ENCODE data around the gene SUMF1.
A peak's percentile ranks its signal among the peaks of the same experiment; 100 is the strongest.

SUMF1 gene

DNA sequence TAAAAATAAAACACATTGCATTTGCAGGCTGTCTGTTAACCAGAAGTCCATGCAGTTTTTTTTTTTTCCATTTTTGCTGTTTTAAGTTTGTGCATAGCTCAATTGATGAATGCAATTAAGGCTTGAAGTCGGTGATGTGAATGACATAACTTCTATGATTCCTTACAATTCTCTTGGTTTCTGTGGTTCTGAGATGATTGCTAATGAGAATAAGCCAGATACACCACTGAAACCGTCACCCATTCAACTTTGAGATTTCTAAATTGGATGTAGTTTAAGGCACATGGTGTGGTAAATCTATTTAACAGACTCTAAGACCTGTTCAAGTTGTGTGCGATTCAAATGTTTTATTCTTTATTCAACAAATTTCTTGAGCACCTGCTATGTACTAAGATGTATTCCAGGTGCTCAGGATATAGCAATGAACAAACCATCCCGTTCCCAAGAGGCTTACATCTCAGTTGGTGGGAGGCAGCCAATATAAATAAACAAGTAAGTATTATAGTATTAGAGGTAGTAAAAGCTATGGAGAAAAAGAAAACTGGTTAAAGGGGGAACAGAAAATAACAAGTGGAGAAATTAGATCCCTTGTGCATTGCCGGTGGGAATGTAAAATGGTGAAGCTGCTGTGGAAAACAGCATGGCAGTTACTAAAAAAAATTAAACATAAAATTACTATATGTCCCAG is 30.1 kb upstream of the SUMF1 start:
- DNase-seq: no peak

DNA sequence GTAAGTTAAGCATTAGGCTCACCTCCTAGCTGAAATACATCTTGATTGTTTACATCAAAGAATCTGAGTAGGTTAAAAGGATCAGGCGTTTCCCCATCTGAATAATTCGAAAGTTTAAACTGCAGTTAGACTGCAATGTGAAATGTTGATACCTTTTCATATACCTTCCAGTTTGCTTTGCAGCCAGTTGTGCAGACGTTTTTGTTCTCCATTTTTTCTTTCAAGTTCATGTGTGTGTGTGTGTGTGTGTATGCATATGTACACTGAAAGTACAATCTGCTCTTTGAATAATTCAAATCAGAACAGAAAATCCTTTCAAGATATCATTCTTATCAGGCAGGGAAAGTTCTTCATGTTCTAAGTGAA is 29.0 kb upstream of the SUMF1 start:
- no peak for DNase-seq

GRCh38 chr3:4495294-4496086 is 28.4 kb upstream of the SUMF1 start:
- DNase-seq: no peak

GRCh38 chr3:4494895-4495264 is 27.8 kb upstream of the SUMF1 start:
- DNase-seq: no peak

DNA sequence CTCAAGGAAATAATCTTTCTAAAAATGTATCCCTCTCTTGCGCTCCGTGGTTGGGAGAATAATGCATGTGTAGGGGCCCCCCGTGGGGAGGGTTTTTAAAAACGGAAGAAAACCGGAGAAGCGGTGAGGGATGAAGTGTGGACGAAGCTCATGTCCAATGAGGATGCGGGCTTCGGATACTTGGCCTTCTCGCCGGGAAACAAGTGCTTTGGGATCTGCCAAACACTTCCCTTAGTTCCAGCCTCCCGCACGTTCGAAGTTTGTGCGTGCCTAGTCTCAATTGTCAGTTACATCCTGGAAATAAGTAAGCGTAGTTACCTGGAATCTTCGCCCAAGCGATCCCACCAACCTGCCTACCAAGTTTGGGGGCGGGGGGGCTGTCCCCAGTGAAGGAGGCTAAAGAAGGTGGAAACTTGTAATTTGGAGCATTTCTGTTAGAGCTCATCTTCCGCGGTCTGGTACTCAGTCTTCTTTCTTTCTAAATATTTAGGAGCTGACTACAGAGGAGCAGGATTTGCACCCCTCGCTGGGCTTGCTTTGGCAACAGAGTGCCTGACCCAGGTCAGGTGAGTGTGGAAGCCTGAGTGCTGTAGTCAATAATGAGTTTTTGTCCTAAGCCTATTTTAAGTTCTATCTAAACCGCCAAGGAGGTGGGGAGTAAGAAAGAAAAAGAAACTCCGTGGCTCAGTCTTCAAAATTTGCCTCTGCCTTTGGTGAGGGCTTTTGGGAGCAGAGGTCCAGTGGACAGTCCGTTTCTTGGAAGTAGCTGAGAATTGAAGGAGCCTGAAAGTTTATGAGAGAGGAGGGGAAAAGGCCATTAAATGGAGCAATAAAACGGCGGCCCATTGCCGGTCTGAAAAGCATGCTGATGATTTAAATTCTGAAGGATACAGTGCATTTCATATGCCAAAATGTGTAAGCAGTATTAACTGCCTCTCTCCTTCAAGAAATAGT is 27.1 kb upstream of the SUMF1 start:
- DNase-seq: no peak

- peak; percentile 96 for DNase-seq
Observed at GRCh38 chr3:4493014-4493940, 26.2 kb upstream of the SUMF1 start, which contains the start of gene ITPR1. TSS of gene ITPR1 (plus strand) at chr3:4493348. CDS start at chr3:4516492, 23,144 bp downstream.

DNA sequence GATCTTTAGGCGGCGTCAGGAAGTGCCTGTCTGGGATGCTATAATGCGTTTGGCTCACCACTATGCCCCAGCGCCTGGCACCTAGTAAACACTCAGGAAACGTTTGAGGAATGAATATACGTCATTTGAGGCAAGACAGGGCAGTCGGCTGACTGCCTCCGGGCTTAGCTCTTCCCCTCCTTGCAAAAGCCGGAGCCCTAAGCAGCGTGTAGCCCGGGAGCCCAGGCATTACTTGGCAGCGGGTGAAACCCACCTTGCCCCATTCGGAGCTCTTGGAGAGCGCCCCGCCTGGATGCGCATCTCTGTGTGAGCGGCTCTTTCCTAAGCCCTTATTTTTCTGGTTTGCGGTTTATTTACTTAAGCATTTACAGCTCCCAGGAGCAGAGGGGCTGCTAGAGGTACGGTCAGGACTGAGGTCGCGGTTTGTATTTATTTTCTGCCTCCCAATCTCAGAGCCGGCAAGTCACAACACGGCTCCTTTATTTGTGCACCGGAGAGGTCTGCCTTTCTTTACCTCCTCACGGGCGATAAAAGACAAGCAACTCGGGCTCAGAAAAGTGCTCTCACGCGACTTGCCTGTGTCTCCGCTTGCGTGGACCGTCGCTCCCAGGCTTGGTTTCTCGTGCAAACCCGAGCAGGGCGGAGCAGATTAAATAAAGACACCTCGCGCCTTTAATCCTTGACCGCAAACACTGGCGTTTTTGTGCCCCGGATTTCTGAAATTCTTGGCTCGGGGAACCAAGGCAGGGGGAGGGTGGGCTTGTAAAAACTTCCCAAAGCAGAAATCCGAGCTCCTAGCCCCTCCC is 25.3 kb upstream of the SUMF1 start:
- DNase-seq: no peak

DNA sequence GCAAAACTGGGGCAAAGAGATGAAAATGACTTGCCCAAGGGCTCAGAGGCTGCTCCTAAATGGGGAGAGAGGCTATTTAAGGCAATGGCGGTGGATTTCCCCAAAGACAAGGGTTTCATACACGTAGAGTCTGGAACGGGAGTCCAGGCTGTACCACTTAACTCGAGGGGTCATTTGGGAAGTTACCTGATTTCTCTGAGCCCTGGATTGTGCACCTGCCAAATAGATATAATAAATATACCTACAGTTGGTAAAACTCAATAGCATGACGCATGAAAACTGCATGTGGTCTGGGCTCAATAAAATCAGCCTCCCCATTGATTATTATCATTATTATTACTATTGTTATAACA is 24.8 kb upstream of the SUMF1 start:
- DNase-seq: no peak

- DNase-seq: no peak
Observed at GRCh38 chr3:4478261-4478660, 11.2 kb upstream of the SUMF1 start.

DNA sequence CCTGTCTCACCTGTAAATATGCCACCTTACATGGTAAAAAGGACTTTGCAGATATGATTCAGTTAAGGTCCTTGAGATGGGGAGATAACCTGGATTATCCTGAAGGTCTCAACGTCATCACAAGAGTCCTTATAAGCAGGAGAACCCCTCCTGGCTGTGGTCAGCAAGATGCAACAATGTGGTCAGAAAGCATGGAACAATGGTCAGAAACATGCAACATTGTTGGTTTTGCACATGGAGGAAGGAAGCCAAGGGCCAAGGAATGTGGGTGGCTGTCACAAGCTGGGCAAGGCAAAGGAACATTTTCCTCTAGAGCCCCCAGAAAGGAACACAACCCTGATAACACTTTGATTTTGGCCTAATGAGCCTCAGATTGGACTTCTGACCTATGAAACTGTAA is 9.4 kb upstream of the SUMF1 start:
- DNase-seq: no peak

- no peak for DNase-seq
Observed at GRCh38 chr3:4475804-4476203, 8.7 kb upstream of the SUMF1 start.

DNA sequence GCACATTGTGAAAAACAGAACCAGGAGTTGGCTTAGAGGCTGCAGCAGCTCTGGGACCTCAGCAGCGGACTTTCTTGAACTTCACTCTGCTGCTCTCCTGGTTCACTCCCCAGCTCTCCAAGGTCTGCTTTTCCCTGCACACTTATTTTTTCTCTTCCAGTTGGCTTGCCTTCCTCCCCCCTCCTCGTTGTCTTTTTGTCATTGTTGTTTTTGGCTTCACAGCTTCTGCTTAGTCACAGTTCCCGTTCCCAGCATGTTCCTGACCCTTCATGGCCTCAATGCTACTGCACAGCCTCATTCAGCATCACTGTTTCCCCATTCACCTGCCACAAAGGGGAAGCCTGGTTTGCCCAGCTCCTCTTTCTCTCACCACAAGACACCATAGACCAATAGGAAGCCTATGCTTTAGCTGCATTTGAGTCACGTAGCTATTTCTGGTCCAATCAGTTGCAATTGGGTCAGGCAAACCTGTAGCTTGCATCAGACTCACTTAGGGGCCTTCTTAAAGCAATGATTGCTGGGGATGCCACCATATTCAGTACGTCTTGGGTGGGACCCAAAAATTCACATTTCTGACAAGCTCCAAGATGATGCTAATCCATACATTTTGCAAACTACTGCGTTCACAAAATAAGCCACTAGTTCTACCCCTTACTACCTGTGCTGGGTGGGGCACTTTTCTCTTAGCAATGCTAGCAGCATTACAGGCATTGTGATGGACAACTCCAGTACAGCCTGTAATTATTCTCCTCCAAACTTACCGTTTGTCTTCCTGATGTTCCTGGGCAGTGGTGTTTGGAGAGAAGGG is 7.8 kb upstream of the SUMF1 start:
- peak; percentile 43 for DNase-seq

DNA sequence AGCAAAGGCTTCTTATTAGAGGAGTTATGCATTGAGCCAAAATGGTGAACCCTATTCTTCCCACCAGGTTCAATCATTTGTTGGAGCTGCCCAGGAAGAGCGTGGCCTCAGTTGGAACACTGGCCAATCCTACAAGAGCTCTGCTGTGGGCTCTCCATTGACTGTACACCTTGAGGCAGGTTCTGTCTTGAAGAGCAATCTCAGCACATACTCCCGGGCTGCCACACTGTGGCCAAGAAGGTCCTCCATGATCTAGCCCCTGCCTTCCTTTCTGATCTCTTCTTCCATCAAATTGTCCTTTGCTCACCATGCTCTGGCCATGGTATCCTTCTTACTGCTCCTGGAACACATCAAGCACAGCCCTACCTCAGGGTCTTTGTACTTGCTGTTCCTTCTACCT is 5.7 kb upstream of the SUMF1 start:
- DNase-seq: no peak

DNA sequence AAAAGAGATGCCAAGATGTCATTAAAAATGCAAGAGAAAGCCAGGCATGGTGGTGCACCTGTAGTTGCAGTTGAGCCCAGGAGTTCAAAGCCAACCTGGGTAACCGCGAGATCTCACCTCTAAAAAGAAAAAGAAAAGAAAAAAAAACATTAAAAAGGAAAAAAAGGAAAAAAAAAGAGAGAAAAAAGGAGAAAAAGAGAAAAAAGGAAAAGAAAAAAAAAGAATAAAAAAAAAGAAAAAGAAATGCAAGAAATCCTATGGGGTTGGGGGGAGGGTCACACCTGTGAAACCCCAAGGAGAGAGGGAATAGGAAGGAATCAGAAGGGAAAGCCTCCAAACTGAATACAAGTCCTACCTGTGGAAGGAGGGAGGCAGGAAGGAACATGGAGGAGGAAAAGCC is 5.2 kb upstream of the SUMF1 start:
- no peak for DNase-seq

- no peak for DNase-seq
Observed at GRCh38 chr3:4471907-4472306, 4.8 kb upstream of the SUMF1 start.

DNA sequence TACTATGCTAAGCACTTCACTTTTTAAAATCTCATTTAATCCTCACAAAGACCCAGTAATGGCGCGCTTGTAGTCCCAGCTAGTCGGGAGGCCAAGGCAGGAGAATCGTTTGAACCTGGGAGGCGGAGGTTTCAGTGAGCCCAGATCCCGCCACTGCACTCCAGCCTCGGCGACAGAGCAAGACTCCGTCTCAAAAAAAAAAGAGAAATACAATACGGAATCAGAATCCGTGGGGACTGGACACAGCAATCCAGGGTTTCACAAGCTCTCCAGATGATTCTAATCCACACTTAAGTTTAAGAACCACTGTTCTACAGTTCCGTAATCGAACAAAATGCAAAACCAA is 426 bp upstream of the SUMF1 start:
- no peak for DNase-seq

DNA sequence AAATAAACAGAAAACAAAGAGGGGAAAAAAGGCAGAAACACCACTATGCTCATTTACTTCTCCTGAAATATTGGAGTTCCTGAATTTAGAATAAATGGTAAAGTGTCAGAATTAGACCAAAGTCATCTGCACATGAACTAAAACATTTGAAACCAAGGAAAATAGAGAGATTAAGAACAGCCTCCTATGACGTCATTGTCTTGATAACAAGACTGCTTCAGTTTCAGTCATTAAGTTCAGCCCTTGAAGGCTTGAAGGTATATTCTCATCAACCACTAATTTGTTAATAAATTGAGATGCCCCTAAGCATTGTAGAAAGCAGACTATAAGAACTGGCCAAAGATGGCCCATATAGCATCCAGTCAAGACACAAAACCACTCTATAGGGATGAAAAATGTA is 2.5 kb downstream of the SUMF1 start:
- no peak for DNase-seq

- no peak for DNase-seq
Observed at GRCh38 chr3:4462369-4463040, 4.6 kb downstream of the SUMF1 start.

- no peak for DNase-seq
Observed at GRCh38 chr3:4461468-4462090, 5.5 kb downstream of the SUMF1 start.

DNA sequence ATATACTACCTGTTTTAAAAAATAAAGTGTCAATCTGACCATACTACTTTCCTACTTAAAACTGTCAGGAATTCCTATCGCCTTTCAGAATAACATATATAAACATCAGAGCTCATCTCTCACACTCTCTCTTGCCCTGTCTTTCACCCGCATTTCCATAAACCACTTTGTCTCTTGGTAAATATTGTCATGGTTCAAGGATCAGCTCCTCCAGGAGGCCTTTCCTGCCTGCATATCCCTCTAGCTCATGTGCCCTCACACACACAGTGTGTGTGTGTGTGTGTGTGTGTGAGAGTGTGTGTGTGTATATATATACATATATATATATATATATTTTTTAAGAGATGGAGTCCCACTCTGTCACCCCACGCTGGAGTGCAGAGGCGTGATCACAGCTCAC is 6.7 kb downstream of the SUMF1 start:
- no peak for DNase-seq

Measured in NK-92 treated with Interleukin-12 subunit alpha and Interleukin-12 subunit beta, amount 100 ng/mL, for 24 hours (cell line).